Kidney epithelial cell (primary cell): ENCODE measurements around the gene EDEM3. TPM values are rescaled to one million over a fixed set of nuclear protein-coding genes. Genes with fewer than 3 reads are reported as not detected.

Experiments used
- DNase-seq: peaks from one replicate; pipeline ENCODE4 v3.0.0-alpha.2; 2010; ENCODE audit warnings: low read depth
- H3K27me3 ChIP-seq: 2 replicates; pipeline ENCODE4 v1.6.0; 2011; ENCODE audit warnings: low read length; ENCODE audit not compliant: control insufficient read depth, insufficient read depth
- H3K36me3 ChIP-seq: 2 replicates; pipeline ENCODE4 v1.5.1; 2011; ENCODE audit warnings: low read length; ENCODE audit not compliant: control insufficient read depth, insufficient read depth
- H3K4me3 ChIP-seq: 2 replicates; pipeline ENCODE4 v1.5.1; 2011; ENCODE audit warnings: low read depth, mild to moderate bottlenecking, control low read depth, low read length
- CTCF ChIP-seq: IDR thresholded peaks from 2 replicates; pipeline ENCODE4 v1.5.1; 2011; ENCODE audit warnings: mild to moderate bottlenecking, moderate library complexity, low read length, control low read depth, inconsistent platforms; ENCODE audit not compliant: insufficient read depth, poor library complexity, severe bottlenecking
- total RNA-seq: library from RNA; depleted of rRNA; stranded (reverse); fragments of >200 nt; gene quantifications from 2 replicates; pipeline ENCODE4 v1.2.3, GENCODE V29; 2015

Gene EDEM3
- 19.4 and 20.2 TPM in 2 replicates for total RNA-seq

- H3K36me3 ChIP-seq: no peaks in the 10 kb centered on the region
- peak; percentile 98 for DNase-seq
- no peak for TF ChIP-seq CTCF
- peak within 1 kb of the TSS; percentile 88 for H3K4me3 ChIP-seq
- no peaks in the 10 kb centered on the region for H3K27me3 ChIP-seq
These were observed at the start of gene EDEM3 for GRCh38 chr1:184754476-184755225. Gene EDEM3 (minus strand): TSS chr1:184754858. CDS start chr1:184754646, 212 bp downstream.

GRCh38 chr1:184804220-184804619, 49.6 kb upstream of the EDEM3 start:
- no peak overlapping the region for H3K4me3 ChIP-seq
- H3K27me3 ChIP-seq: no peaks in the 10 kb centered on the region
- H3K36me3 ChIP-seq: no peaks in the 10 kb centered on the region
- DNase-seq: no peak
- no peak for TF ChIP-seq CTCF

GRCh38 chr1:184803180-184803492, 48.5 kb upstream of the EDEM3 start:
- Histone ChIP-seq H3K27me3 (no peaks in the 10 kb centered on the region), H3K36me3 (no peaks in the 10 kb centered on the region), H3K4me3 (no peak overlapping the region)
- DNase-seq: no peak
- TF ChIP-seq CTCF: no peak

- no peak overlapping the region for H3K4me3 ChIP-seq
- no peak for TF ChIP-seq CTCF
- DNase-seq: no peak
- H3K36me3 ChIP-seq: no peaks in the 10 kb centered on the region
- H3K27me3 ChIP-seq: no peaks in the 10 kb centered on the region
These were observed 47.9 kb upstream of the EDEM3 start for GRCh38 chr1:184802354-184803179.

- H3K36me3 ChIP-seq: no peaks in the 10 kb centered on the region
- DNase-seq: no peak
- no peaks in the 10 kb centered on the region for H3K27me3 ChIP-seq
- H3K4me3 ChIP-seq: no peak overlapping the region
- no peak for TF ChIP-seq CTCF
These were observed 46.8 kb upstream of the EDEM3 start for GRCh38 chr1:184801503-184801902.

GRCh38 chr1:184800876-184801275, 46.2 kb upstream of the EDEM3 start:
- no peak for DNase-seq
- no peaks in the 10 kb centered on the region for H3K36me3 ChIP-seq
- no peak for TF ChIP-seq CTCF
- H3K27me3 ChIP-seq: no peaks in the 10 kb centered on the region
- H3K4me3 ChIP-seq: no peak overlapping the region
